Activated naive CD8-positive, alpha-beta T cell (primary cell): ENCODE data around the gene ASIP.
"Not testable (repeated sequence)": the region's sequence is repeated elsewhere in the genome, so short reads cannot be mapped to it uniquely, and the experiment has no call there.

Experiments
- H3K27ac Mint-ChIP-seq: one replicate; pipeline ENCODE4 v1.8.0; 2021; ENCODE audit warnings: mixed read lengths
- H3K27me3 Mint-ChIP-seq: one replicate; pipeline ENCODE4 v1.8.0; 2021; ENCODE audit warnings: mixed read lengths
- H3K36me3 Mint-ChIP-seq: one replicate; pipeline ENCODE4 v1.8.0; 2021; ENCODE audit warnings: mixed read lengths
- H3K4me1 Mint-ChIP-seq: one replicate; pipeline ENCODE4 v1.8.0; 2021; ENCODE audit warnings: low read depth, mixed read lengths
- H3K4me3 Mint-ChIP-seq: one replicate; pipeline ENCODE4 v1.8.0; 2021; ENCODE audit warnings: mild to moderate bottlenecking, mixed read lengths
- H3K9me3 Mint-ChIP-seq: one replicate; pipeline ENCODE4 v1.8.0; 2021; ENCODE audit warnings: low read depth, mixed read lengths

ASIP gene

DNA sequence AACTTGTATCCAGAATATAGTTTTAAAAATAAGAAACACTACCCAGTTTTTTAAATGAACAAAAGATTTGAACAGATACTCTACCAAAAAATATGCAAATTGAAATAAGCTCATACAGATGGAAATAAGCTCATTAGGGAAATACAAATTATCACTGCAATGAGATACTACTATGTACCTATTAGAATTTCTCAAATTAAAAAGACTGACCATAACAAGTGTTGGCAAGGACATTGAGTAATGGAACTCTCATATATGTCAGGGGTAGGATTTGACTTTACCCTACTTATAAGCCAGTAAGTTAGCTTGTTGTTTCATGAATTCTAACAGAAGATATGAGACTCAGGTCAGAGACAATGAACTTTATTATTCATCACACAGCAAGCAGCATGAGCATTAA is 9.6 kb upstream of the ASIP start:
- peaks cover 4% of the 10 kb centered on the region for H3K27me3 Mint-ChIP-seq
- H3K4me3 Mint-ChIP-seq, result no peak overlapping the region
- H3K9me3 Mint-ChIP-seq, result no peaks in the 10 kb centered on the region
- H3K27ac Mint-ChIP-seq, result no peak overlapping the region
- H3K36me3 Mint-ChIP-seq, result peaks cover 7% of the 10 kb centered on the region
- H3K4me1 Mint-ChIP-seq, result no peaks in the 10 kb centered on the region

DNA sequence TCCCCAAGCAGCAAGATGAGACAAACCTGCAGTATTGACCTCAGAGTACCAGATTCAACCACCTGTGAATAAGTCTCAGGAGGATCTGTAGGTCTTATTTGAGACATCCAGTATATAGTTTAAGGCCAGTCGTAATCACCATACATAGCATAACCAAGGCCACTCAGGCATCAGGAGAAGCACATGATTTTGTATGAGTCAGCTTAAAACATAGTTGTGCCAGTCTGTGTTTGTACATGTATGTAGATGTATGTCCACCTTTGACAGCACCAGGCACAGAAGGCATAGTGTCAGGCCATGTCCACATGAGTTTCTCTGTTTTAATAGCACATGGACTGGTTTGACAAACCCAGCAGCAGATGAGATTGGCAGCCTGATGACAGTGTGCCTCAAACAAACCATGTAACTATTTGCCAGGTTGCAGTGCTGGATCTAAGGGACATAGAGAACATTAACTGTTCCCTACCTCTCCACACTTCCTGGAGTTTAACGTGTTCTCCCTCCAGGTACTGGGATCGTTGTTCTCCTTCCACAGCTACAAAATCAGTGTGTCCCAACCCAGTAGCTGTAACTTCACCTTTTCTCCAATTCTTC is 8.6 kb upstream of the ASIP start:
- Mint-ChIP-seq H3K36me3 (peaks cover 7% of the 10 kb centered on the region), H3K4me3 (no peak overlapping the region), H3K4me1 (no peaks in the 10 kb centered on the region), H3K27me3 (peaks cover 1% of the 10 kb centered on the region), H3K27ac (no peak overlapping the region), H3K9me3 (peaks cover 4% of the 10 kb centered on the region)

DNA sequence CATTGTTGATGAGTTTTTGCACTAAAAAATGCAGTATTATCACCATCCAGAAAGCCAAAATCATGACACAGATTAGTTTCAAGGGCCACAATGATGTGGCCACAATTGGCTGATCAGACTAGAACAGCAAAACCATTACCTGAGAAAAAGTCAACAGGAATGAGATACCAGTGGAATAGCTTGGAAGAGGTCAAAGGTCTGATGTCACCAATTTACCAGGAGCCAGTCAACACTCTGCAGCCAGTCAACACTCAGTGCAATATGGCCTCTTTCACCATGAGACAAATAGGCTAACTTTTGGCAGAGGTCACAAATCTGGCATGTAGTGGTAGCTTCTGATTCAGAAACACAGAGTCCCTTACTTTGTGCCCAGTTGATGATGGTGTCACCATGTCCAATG is 7.5 kb upstream of the ASIP start:
- Mint-ChIP-seq H3K27me3 (peaks cover 1% of the 10 kb centered on the region), H3K27ac (no peak overlapping the region), H3K4me3 (no peak overlapping the region), H3K36me3 (peaks cover 9% of the 10 kb centered on the region), H3K9me3 (peaks cover 12% of the 10 kb centered on the region), H3K4me1 (no peaks in the 10 kb centered on the region)

DNA sequence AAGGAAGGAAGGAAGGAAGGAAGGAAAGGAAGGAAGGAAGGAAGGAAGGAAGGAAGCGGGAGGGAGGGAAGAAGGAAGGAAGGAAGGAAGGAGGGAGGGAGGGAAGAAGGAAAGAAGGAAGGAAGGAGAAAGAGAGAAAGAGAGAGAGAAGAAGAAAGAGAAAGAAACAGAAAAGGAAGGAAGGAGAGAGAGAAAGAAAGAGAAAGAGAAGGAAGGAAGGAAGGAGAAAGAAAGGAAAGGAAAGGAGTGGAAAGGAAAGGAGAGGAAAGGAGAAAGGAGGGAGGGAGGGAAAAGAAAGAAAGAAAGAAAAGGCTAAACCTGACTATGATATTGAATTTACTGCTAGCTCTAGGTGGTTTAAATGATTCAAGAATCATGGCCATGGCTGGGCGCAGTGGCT is 5.3 kb upstream of the ASIP start:
- Mint-ChIP-seq H3K27ac (no peak overlapping the region), H3K27me3 (peaks cover 1% of the 10 kb centered on the region), H3K4me1 (peaks cover 12% of the 10 kb centered on the region), H3K9me3 (peaks cover 12% of the 10 kb centered on the region), H3K36me3 (peaks cover 9% of the 10 kb centered on the region), H3K4me3 (no peak overlapping the region)

DNA sequence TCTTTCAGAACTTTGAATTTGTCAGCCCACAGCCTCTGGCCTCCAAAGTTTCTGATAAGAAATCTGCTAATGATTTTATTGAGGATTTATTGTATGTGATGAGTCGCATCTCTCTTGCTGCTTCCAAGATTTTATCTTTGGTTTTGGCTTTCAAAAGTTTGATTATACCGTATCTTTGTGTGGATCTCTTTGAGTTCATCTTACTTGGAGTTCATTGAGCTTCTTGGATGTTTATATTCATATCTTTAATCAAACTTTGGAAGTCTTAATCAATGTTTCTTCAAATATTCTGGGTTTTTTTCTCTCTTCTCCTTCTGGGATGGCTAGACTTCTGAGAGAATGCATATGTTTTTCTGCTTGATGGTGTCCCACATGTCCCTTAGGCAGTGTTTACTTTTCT is 3.3 kb upstream of the ASIP start:
- Mint-ChIP-seq H3K36me3 (peaks cover 7% of the 10 kb centered on the region), H3K9me3 (peaks cover 12% of the 10 kb centered on the region), H3K27ac (no peak overlapping the region), H3K4me1 (peaks cover 24% of the 10 kb centered on the region), H3K27me3 (peaks cover 1% of the 10 kb centered on the region), H3K4me3 (no peak overlapping the region)

DNA sequence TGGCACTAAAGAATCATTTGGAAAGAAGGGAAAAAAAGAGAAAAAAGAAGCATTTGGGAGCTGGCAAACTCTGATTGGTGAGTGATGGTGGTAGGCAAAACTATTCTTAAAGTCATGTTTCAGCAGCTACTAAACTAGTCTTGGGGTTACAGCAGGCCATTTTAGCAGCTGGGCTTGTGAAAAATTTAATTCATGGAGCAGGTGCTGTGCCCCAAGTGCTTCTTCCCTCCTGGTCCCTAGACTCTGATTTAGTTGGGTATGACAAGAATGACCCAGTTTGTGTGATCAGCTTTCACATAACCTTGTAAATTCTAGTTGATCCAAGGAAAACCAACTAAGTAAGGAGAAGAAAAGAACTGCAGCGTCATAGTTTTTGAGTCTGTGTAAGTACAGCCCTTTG is 1.1 kb upstream of the ASIP start:
- H3K27me3 Mint-ChIP-seq, result no peaks in the 10 kb centered on the region
- no peak overlapping the region for H3K27ac Mint-ChIP-seq
- H3K36me3 Mint-ChIP-seq, result peaks cover 7% of the 10 kb centered on the region
- H3K9me3 Mint-ChIP-seq, result peaks cover 12% of the 10 kb centered on the region
- H3K4me3 Mint-ChIP-seq, result no peak overlapping the region
- peaks cover 24% of the 10 kb centered on the region for H3K4me1 Mint-ChIP-seq

DNA sequence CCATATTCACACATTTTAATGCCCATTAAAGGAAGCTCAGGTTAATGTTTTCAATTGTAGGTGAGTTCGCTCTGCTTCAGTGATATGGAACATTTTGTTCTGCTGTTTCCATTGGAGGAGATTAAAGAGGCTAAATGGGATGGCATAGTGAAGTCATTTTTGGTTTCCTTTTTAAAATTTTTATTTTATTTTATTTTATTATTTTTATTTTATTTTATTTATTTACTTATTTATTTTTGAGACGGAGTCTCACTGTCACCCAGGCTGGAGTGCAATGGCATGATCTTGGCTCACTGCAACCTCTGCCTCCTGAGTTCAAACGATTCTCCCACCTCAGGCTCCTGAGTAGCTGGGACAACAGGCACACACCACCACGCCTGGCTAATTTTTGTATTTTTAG is 792 bp downstream of the ASIP start:
- not testable (repeated sequence) for H3K36me3 Mint-ChIP-seq, H3K4me3 Mint-ChIP-seq, H3K27ac Mint-ChIP-seq, H3K27me3 Mint-ChIP-seq
- peaks cover 12% of the 10 kb centered on the region for H3K9me3 Mint-ChIP-seq
- peaks cover 24% of the 10 kb centered on the region for H3K4me1 Mint-ChIP-seq

DNA sequence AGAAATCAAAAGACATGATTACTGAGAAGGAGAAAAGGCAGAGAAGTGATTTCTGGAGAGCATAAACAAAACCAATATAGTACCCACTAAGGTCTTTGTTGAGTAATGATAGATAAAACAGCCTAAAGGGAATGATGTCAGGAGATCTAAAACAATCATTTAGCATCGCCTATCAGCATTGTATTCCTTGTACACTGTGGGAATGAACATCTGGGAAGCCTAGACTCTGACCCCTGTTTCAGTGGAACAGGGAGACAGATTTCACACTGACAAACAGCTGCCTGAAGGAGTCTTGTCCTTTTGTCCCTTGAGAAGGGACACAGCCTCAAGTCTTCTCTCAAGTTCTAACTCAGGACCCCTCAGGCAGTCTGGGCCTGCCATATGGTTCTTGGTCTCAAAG is 1.7 kb downstream of the ASIP start:
- H3K36me3 Mint-ChIP-seq, result peaks cover 5% of the 10 kb centered on the region
- peaks cover 24% of the 10 kb centered on the region for H3K4me1 Mint-ChIP-seq
- H3K27me3 Mint-ChIP-seq, result no peaks in the 10 kb centered on the region
- H3K9me3 Mint-ChIP-seq, result peaks cover 7% of the 10 kb centered on the region
- no peak overlapping the region for H3K4me3 Mint-ChIP-seq
- H3K27ac Mint-ChIP-seq, result no peak overlapping the region

DNA sequence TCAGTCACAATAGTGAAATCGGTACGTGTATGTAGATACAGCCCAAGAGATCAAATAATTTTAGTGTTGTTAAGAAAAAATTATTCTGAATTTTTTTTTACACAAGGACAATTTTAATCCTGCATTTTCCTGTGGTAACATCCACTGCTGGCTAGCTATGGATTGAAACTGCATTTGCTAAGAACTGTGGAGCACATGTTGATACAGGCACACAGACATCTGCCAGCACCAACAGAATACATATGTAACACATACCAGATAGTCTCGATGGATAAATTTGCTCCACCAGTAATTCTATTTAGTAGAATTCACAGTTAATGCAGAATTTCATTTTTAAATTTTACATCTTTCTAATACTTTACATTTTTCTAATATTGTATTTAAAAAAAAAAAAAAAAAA is 2.2 kb downstream of the ASIP start:
- Mint-ChIP-seq H3K36me3 (peaks cover 1% of the 10 kb centered on the region), H3K4me3 (no peak overlapping the region), H3K9me3 (peaks cover 2% of the 10 kb centered on the region), H3K27me3 (no peaks in the 10 kb centered on the region), H3K27ac (no peak overlapping the region), H3K4me1 (peaks cover 24% of the 10 kb centered on the region)

DNA sequence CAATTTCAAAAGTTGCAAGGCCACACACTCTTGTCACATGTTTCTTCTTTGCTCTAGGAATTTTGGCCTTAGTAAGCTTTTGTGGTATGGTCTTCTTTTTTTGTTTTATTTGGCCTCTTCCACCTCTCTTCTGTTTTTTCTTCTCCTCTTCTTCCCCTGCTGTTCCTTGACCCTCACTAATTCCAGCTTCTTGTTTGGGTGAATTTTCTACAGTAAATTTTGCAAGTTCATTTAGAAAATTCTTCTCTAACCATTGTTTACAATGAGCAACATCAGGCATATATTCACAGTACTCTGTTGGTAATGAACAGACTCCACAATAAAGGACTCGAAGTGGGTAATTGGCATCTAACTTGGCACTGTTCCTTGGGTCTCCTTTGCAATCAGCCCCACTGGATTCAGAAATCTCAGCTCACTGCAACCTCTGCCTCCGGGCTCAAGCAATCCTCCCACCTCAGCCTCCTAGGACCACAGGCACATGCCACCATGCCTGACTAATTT is 5.0 kb downstream of the ASIP start:
- Mint-ChIP-seq H3K27ac (no peak overlapping the region), H3K27me3 (no peaks in the 10 kb centered on the region), H3K4me1 (peaks cover 20% of the 10 kb centered on the region), H3K36me3 (no peaks in the 10 kb centered on the region), H3K9me3 (no peaks in the 10 kb centered on the region), H3K4me3 (no peak overlapping the region)

DNA sequence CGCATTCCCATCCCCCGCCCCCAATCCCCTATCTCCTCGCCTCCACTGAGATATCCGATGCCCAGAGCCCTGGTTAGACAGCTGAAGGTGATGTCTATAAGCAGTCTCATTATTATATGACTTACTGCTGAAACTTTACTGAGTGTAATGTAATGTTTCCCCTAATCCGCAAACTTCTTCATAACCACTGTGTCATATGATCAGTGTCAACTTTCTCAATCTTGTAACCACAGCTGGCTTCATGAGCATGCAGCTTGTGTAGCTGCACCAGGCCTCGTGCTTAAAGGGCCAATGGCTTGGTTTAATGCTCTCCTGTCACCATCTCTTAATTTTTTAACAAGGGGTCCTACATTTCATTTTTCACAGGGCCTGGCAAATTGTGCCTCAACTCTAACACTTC is 8.1 kb downstream of the ASIP start:
- Mint-ChIP-seq H3K4me1 (peaks cover 11% of the 10 kb centered on the region), H3K4me3 (no peak overlapping the region), H3K9me3 (no peaks in the 10 kb centered on the region), H3K36me3 (no peaks in the 10 kb centered on the region), H3K27ac (no peak overlapping the region), H3K27me3 (no peaks in the 10 kb centered on the region)

DNA sequence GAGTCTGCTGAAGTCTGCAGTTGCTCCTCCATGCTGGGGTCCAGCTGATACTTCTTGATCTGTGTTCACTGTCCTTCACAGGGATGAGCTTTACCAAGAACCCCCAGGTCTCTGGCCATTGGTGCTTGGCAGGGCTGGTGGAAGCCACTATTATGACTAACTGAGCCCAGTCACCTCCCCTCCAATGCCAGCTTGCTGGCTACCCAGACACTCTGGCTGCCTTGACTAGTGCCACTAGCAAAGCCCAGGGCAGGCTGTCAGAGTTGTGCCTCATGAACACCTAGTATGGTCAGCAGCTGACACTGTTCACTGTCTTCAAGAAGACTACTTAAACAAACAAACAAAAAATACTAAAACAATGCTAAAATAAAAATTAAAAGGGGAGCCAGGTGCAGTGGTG is 8.8 kb downstream of the ASIP start:
- Mint-ChIP-seq H3K36me3 (no peaks in the 10 kb centered on the region), H3K4me1 (peaks cover 11% of the 10 kb centered on the region), H3K27me3 (no peaks in the 10 kb centered on the region), H3K4me3 (no peak overlapping the region), H3K9me3 (no peaks in the 10 kb centered on the region), H3K27ac (no peak overlapping the region)

DNA sequence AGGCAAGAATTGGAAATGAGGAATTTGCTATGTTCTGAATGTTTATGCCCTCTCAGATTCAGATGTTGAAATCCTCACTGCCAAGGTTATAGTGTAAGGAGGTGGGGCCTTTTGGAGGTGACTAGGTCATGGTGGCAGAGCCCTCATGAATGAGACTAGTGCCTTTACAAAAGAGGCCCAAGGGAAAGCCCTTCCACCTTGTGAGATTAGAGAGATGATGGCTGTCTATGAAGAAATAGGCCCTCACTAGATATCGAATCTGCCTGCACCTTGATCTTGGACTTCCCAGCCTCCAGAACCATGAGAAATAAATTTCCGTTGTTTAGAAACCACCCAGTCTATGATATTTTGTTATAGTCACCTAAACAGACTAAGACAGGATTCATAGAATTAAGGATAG is 10.4 kb downstream of the ASIP start:
- H3K4me1 Mint-ChIP-seq, result peaks cover 11% of the 10 kb centered on the region
- H3K4me3 Mint-ChIP-seq, result no peak overlapping the region
- H3K9me3 Mint-ChIP-seq, result no peaks in the 10 kb centered on the region
- no peaks in the 10 kb centered on the region for H3K27me3 Mint-ChIP-seq
- no peaks in the 10 kb centered on the region for H3K36me3 Mint-ChIP-seq
- no peak overlapping the region for H3K27ac Mint-ChIP-seq

DNA sequence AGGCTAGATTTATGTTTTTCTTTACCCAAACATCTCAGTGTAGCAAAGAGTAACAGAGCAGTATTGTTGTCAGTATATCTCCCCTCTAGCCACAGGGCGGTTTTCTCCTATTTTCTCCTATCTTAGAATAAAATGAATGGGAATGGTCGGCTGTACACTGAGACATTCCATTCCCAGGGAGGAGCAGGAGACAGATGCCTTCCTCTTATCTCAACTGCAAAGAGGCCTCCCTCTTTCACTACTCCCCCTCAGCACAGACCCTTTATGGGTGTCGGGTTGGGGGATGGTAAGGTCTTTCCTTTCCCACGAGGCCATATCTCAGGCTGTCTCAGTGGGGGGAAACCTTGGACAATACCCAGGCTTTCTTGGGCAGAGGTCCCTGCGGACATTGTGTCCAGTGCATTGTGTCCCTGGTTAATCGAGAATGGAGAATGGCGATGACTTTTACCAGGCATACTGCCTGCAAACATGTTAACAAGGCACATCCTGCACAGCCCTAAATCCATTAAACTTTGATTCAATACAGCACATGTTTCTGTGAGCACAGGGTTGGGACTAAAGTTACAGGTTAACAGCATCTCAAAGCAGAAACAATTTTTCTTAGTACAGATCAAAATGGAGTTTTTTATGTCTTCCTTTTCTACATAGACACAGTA is 11.3 kb downstream of the ASIP start:
- not testable (repeated sequence) for H3K27me3 Mint-ChIP-seq, H3K36me3 Mint-ChIP-seq, H3K9me3 Mint-ChIP-seq, H3K27ac Mint-ChIP-seq, H3K4me3 Mint-ChIP-seq
- peaks cover 11% of the 10 kb centered on the region for H3K4me1 Mint-ChIP-seq

DNA sequence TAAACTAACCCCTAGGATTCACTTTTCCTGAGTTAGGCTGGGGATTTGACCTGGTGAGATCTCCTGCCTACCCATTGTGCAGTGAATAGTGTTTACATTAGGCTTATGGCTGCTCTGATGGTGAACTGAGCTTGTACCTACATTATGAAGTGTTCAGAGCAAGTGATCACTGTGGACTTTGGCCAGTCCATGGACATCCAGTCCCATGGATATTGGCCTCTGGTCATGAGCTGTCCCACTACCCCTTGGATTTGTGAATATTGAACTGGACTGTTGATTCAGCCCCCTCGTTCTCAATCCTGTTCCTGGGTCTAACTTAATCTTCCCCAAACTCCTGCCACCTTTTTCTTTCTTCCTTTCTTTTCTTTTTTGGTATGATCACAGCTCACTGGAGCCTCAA is 13.8 kb downstream of the ASIP start:
- Mint-ChIP-seq H3K27me3 (no peaks in the 10 kb centered on the region), H3K9me3 (no peaks in the 10 kb centered on the region), H3K36me3 (no peaks in the 10 kb centered on the region), H3K27ac (no peak overlapping the region), H3K4me3 (no peak overlapping the region), H3K4me1 (no peaks in the 10 kb centered on the region)

DNA sequence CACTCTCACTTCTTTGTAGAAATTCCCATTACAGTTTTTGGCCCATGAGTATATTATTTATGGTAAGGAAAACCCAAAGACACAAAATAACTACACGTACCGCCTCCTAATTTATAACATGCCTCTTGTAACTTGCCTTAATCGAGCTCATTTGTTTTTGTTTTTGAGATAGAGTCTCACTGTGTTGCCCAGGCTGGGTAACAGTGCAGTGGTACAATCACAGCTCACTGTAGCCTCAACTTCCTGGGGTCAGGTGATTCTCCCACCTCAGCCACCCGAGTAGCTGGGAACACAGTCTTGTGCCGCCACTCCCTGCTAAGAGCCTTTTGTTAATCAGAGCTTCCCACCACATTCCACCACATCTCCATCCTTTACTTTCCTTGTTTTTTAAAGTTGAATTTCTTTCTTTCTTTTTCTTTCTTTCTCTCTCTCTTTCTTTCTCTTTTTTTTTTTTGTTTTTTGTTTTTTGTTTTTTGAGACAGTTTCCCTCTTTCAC is 15.5 kb downstream of the ASIP start:
- Mint-ChIP-seq H3K4me3 (no peak overlapping the region), H3K27ac (no peak overlapping the region), H3K36me3 (no peaks in the 10 kb centered on the region), H3K27me3 (no peaks in the 10 kb centered on the region), H3K9me3 (no peaks in the 10 kb centered on the region), H3K4me1 (no peaks in the 10 kb centered on the region)
